NCI-H1105 (cell line): ENCODE results near the gene RBM27.
"Not testable (repeated sequence)": the region's sequence is repeated elsewhere in the genome, so short reads cannot be mapped to it uniquely, and the experiment has no call there.

Source experiments
- DNase-seq: peaks from one replicate; lab custom pipeline; 2025; lab: John Stamatoyannopoulos, UW

Gene RBM27

GRCh38 chr5:146203011-146203871, at the start of gene RBM27:
Gene RBM27 (plus strand): TSS chr5:146203605. CDS start chr5:146203766, 161 bp downstream.
- DNase-seq = peak; percentile 87

- no peak for DNase-seq
These were observed 45.1 kb upstream of the RBM27 start for GRCh38 chr5:146158255-146158654.

GRCh38 chr5:146164382-146164781, 39.0 kb upstream of the RBM27 start:
- DNase-seq = no peak

- no peak for DNase-seq
These were observed 37.9 kb upstream of the RBM27 start for GRCh38 chr5:146165460-146165859.

GRCh38 chr5:146165903-146166302, 37.5 kb upstream of the RBM27 start:
- DNase-seq = no peak

GRCh38 chr5:146169076-146169475, 34.3 kb upstream of the RBM27 start:
- DNase-seq = no peak

GRCh38 chr5:146173049-146173448, 30.4 kb upstream of the RBM27 start:
- DNase-seq = not testable (repeated sequence)

GRCh38 chr5:146173597-146173996, 29.8 kb upstream of the RBM27 start:
- no peak for DNase-seq

GRCh38 chr5:146176805-146177204, 26.6 kb upstream of the RBM27 start:
- no peak for DNase-seq

GRCh38 chr5:146179696-146180095, 23.7 kb upstream of the RBM27 start:
- no peak for DNase-seq

GRCh38 chr5:146183403-146183802, 20.0 kb upstream of the RBM27 start:
- not testable (repeated sequence) for DNase-seq

- DNase-seq = no peak
These were observed 18.2 kb upstream of the RBM27 start for GRCh38 chr5:146185161-146185560.

- no peak for DNase-seq
These were observed 15.0 kb upstream of the RBM27 start for GRCh38 chr5:146188358-146188757.

GRCh38 chr5:146192571-146193043, 10.8 kb upstream of the RBM27 start:
- DNase-seq = no peak

- no peak for DNase-seq
These were observed 10.1 kb upstream of the RBM27 start for GRCh38 chr5:146193285-146193684.

GRCh38 chr5:146194997-146195396, 8.4 kb upstream of the RBM27 start:
- not testable (repeated sequence) for DNase-seq

GRCh38 chr5:146196459-146197048, 6.9 kb upstream of the RBM27 start:
- no peak for DNase-seq

GRCh38 chr5:146199176-146199815, 4.1 kb upstream of the RBM27 start:
- DNase-seq = no peak

GRCh38 chr5:146201795-146202194, 1.6 kb upstream of the RBM27 start:
- DNase-seq = not testable (repeated sequence)

- DNase-seq = no peak
These were observed 427 bp downstream of the RBM27 start for GRCh38 chr5:146203872-146204192.

GRCh38 chr5:146205499-146206202, 2.2 kb downstream of the RBM27 start:
- DNase-seq = no peak

- no peak for DNase-seq
These were observed 2.9 kb downstream of the RBM27 start for GRCh38 chr5:146206257-146206656.
